SK-N-SH treated with all-trans-retinoic acid at 6 μM for 48 hours (cell line): ENCODE results near the gene ANO3.
"Not testable (repeated sequence)": the region's sequence is repeated elsewhere in the genome, so short reads cannot be mapped to it uniquely, and the experiment has no call there.

Source experiments
- ATAC-seq: fragments of 200-7000 bp; cut with Tn5 transposase; 3 replicates; pipeline ENCODE4 v1.9.1; 2020; ENCODE audit warnings: mild to moderate bottlenecking, moderate library complexity
- ARNTL ChIP-seq: fragments of 450-650 bp; formaldehyde crosslinking; IDR thresholded peaks from 2 replicates; pipeline ENCODE4 v1.5.0; 2020; ENCODE audit warnings: low read depth, mild to moderate bottlenecking, moderate library complexity, borderline replicate concordance
- GLIS3 ChIP-seq: fragments of 250-450 bp; sonication (Bioruptor Pico); IDR thresholded peaks from 2 replicates; pipeline ENCODE4 v1.5.0; 2020; ENCODE audit warnings: mild to moderate bottlenecking, moderate library complexity
- ISL1 ChIP-seq: fragments of 250-450 bp; sonication (Bioruptor Pico); IDR thresholded peaks from 2 replicates; pipeline ENCODE4 v2.1.2; 2022; ENCODE audit warnings: mild to moderate bottlenecking, moderate library complexity
- OSR1 ChIP-seq: fragments of 250-450 bp; sonication (Bioruptor Pico); IDR thresholded peaks from 2 replicates; pipeline ENCODE4 v1.8.0; 2022; ENCODE audit warnings: moderate library complexity, mild to moderate bottlenecking, inconsistent platforms
- RARB ChIP-seq: fragments of 250-450 bp; sonication (Bioruptor Pico); IDR thresholded peaks from 2 replicates; pipeline ENCODE4 v1.8.0; 2021; ENCODE audit warnings: mild to moderate bottlenecking, moderate library complexity
- SNAI2 ChIP-seq: fragments of 250-450 bp; sonication (Bioruptor Pico); IDR thresholded peaks from 2 replicates; pipeline ENCODE4 v1.5.0; 2020; ENCODE audit warnings: mild to moderate bottlenecking, moderate library complexity
- TOX ChIP-seq: fragments of 250-450 bp; sonication (Bioruptor Pico); IDR thresholded peaks from 2 replicates; pipeline ENCODE4 v1.8.0; 2021; ENCODE audit warnings: mild to moderate bottlenecking, moderate library complexity, borderline replicate concordance
- TSHZ2 ChIP-seq: fragments of 250-450 bp; sonication (Bioruptor Pico); IDR thresholded peaks from 2 replicates; pipeline ENCODE4 v1.5.0; 2020; ENCODE audit warnings: mild to moderate bottlenecking, moderate library complexity
- ZC3H10 ChIP-seq: fragments of 250-450 bp; sonication (Bioruptor Pico); IDR thresholded peaks from 2 replicates; pipeline ENCODE4 v1.5.1; 2021; ENCODE audit warnings: mild to moderate bottlenecking, moderate library complexity
- ZFP3 ChIP-seq: fragments of 250-450 bp; sonication (Bioruptor Pico); IDR thresholded peaks from 2 replicates; pipeline ENCODE4 v1.5.0; 2020; ENCODE audit warnings: mild to moderate bottlenecking, moderate library complexity
- ZFP30 ChIP-seq: fragments of 450-650 bp; formaldehyde crosslinking; IDR thresholded peaks from 2 replicates; pipeline ENCODE4 v1.5.0; 2022; ENCODE audit warnings: mild to moderate bottlenecking, moderate library complexity
- ZNF565 ChIP-seq: fragments of 450-650 bp; formaldehyde crosslinking; conservative IDR thresholded peaks from 2 replicates; pipeline ENCODE4 v1.5.0; 2020; ENCODE audit warnings: low read depth, mild to moderate bottlenecking, moderate library complexity
- ZNF70 ChIP-seq: fragments of 450-650 bp; formaldehyde crosslinking; IDR thresholded peaks from 2 replicates; pipeline ENCODE4 v1.5.0; 2020; ENCODE audit warnings: mild to moderate bottlenecking, moderate library complexity
- TF ChIP-seq, protein P1 (sequence below): fragments of 250-450 bp; sonication (Bioruptor Pico); IDR thresholded peaks from 2 replicates; pipeline ENCODE4 v1.5.1; 2021; ENCODE audit warnings: mild to moderate bottlenecking, moderate library complexity
- TF ChIP-seq, protein P2 (sequence below): fragments of 250-450 bp; sonication (Bioruptor Pico); IDR thresholded peaks from 2 replicates; pipeline ENCODE4 v1.8.0; 2021; ENCODE audit warnings: low read depth, mild to moderate bottlenecking, moderate library complexity, borderline replicate concordance
- TF ChIP-seq, protein P3 (sequence below): fragments of 250-450 bp; sonication (Bioruptor Pico); IDR thresholded peaks from 2 replicates; pipeline ENCODE4 v1.5.1; 2020; ENCODE audit warnings: low read depth, mild to moderate bottlenecking, moderate library complexity
- TF ChIP-seq, protein P4 (sequence below): fragments of 250-450 bp; sonication (Bioruptor Pico); IDR thresholded peaks from 2 replicates; pipeline ENCODE4 v1.8.0; 2020; ENCODE audit warnings: mild to moderate bottlenecking, moderate library complexity, borderline replicate concordance

The ANO3 gene

DNA sequence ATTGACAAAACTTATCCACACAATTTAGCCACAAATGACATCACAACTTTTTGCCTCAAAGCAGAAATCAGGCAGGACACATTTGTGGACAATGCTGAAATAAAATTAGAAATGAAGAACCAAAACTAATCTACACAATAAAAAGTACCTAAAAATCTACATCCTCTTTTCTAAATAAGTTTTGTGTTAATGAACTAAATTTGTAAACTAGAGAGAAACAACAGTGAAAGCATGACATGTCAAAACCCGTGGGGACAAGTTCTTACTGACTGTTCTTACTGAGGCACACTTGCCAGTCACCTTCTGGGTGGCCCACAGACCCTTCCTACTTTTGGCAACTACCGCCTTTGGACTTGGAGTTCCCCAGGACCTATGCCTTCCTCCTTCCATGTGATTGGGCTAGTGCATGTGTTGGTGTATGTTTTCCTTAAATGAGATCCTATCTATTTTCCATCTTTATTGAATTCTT lies 300.8 kb downstream of the ANO3 start (continued):
- TF ChIP-seq, protein P1, sequence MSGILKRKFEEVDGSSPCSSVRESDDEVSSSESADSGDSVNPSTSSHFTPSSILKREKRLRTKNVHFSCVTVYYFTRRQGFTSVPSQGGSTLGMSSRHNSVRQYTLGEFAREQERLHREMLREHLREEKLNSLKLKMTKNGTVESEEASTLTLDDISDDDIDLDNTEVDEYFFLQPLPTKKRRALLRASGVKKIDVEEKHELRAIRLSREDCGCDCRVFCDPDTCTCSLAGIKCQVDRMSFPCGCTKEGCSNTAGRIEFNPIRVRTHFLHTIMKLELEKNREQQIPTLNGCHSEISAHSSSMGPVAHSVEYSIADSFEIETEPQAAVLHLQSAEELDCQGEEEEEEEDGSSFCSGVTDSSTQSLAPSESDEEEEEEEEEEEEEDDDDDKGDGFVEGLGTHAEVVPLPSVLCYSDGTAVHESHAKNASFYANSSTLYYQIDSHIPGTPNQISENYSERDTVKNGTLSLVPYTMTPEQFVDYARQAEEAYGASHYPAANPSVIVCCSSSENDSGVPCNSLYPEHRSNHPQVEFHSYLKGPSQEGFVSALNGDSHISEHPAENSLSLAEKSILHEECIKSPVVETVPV (CRISPR knock-in tag): no peak
- TF ChIP-seq ZC3H10 (no peak), OSR1 (CRISPR knock-in tag) (no peak)
- TF ChIP-seq, protein P2, sequence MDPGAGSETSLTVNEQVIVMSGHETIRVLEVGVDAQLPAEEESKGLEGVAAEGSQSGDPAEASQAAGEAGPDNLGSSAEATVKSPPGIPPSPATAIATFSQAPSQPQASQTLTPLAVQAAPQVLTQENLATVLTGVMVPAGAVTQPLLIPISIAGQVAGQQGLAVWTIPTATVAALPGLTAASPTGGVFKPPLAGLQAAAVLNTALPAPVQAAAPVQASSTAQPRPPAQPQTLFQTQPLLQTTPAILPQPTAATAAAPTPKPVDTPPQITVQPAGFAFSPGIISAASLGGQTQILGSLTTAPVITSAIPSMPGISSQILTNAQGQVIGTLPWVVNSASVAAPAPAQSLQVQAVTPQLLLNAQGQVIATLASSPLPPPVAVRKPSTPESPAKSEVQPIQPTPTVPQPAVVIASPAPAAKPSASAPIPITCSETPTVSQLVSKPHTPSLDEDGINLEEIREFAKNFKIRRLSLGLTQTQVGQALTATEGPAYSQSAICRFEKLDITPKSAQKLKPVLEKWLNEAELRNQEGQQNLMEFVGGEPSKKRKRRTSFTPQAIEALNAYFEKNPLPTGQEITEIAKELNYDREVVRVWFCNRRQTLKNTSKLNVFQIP (CRISPR knock-in tag): no peak

DNA sequence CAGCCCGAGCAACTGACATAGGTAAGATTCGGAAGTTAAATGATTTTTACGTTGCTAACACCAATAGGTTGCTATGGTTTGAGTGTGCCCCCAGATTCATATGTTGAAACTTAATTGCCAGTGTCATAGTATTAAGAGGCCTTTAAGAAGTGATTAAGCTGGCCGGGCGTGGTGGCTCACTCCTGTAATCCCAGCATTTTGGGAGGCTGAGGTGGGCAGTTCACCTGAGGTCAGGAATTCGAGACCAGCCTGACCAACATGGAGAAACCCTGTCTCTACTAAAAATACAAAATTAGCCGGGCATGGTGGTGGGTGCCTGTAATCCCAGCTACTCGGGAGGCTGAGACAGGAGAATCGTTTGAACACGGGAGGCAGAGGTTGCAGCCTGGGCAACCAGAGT lies 311.4 kb downstream of the ANO3 start:
- ATAC-seq: not testable (repeated sequence)

- TF ChIP-seq, protein P2 (CRISPR knock-in tag): no peak
- TF ChIP-seq SNAI2 (CRISPR knock-in tag): no peak
- TF ChIP-seq GLIS3 (CRISPR knock-in tag): no peak
- TF ChIP-seq ARNTL (CRISPR knock-in tag): no peak
- TF ChIP-seq ZFP30 (CRISPR knock-in tag): no peak
- TF ChIP-seq, protein P3, sequence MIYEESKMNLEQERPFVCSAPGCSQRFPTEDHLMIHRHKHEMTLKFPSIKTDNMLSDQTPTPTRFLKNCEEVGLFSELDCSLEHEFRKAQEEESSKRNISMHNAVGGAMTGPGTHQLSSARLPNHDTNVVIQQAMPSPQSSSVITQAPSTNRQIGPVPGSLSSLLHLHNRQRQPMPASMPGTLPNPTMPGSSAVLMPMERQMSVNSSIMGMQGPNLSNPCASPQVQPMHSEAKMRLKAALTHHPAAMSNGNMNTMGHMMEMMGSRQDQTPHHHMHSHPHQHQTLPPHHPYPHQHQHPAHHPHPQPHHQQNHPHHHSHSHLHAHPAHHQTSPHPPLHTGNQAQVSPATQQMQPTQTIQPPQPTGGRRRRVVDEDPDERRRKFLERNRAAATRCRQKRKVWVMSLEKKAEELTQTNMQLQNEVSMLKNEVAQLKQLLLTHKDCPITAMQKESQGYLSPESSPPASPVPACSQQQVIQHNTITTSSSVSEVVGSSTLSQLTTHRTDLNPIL (CRISPR knock-in tag): no peak
- TF ChIP-seq RARB (CRISPR knock-in tag): no peak
- peak; percentile 96 for ATAC-seq
Observed at GRCh38 chr11:26649884-26650283, 318.0 kb downstream of the ANO3 start.

DNA sequence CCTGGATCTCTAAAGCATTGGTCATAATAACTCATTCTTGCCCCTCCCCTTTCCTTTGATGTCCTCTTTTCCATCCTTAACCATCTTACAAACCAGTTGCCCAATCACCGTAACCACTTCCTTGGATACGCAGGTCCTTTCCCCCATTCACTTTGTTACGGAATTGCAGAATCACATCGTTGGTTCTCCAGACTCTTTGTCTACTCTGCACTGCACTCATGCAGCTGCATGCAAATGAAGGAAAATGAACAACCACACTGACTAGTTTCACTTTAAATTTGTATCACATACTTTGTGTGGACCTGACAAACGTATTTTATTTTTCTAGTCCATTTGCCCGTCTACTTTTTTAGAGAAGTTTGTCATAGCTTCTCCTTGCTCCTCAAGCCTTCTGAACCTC lies 320.0 kb downstream of the ANO3 start:
- ATAC-seq: no peak
- TF ChIP-seq ZNF70 (CRISPR knock-in tag) (no peak), ZC3H10 (no peak), TSHZ2 (CRISPR knock-in tag) (no peak), ZFP3 (CRISPR knock-in tag) (no peak), ISL1 (CRISPR knock-in tag) (no peak)

DNA sequence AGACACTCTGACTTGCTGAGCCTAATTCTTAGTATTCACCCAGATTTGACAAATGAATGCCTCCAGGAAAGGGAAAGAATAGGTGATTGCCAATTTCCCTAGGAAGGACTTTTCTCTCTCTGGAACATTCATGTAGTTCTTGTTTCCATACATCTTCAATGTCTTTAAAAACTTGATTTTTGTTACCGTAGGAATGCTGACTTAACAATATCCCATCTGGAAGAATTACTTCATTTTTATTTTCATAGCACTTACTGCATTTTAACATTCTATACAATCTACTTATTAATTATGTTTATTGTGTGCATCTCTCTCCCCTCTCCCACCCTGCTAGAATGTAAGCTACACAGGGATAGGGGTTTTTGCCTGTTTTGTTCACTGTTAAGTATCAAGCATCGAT lies 323.4 kb downstream of the ANO3 start:
- ATAC-seq: no peak
- TF ChIP-seq SNAI2 (CRISPR knock-in tag): no peak
- TF ChIP-seq, protein P4, sequence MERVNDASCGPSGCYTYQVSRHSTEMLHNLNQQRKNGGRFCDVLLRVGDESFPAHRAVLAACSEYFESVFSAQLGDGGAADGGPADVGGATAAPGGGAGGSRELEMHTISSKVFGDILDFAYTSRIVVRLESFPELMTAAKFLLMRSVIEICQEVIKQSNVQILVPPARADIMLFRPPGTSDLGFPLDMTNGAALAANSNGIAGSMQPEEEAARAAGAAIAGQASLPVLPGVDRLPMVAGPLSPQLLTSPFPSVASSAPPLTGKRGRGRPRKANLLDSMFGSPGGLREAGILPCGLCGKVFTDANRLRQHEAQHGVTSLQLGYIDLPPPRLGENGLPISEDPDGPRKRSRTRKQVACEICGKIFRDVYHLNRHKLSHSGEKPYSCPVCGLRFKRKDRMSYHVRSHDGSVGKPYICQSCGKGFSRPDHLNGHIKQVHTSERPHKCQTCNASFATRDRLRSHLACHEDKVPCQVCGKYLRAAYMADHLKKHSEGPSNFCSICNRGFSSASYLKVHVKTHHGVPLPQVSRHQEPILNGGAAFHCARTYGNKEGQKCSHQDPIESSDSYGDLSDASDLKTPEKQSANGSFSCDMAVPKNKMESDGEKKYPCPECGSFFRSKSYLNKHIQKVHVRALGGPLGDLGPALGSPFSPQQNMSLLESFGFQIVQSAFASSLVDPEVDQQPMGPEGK: no peak
- TF ChIP-seq TOX (CRISPR knock-in tag): no peak
- TF ChIP-seq, protein P1 (CRISPR knock-in tag): no peak
- no peak for TF ChIP-seq ZFP3 (CRISPR knock-in tag)
- no peak for TF ChIP-seq RARB (CRISPR knock-in tag)
- TF ChIP-seq ARNTL (CRISPR knock-in tag): no peak
- no peak for TF ChIP-seq ZNF565
- TF ChIP-seq TSHZ2 (CRISPR knock-in tag): no peak
- no peak for TF ChIP-seq ZC3H10
- no peak for TF ChIP-seq ISL1 (CRISPR knock-in tag)
